Stimulated activated CD8-positive, alpha-beta memory T cell treated with anti-CD3 and anti-CD28 coated beads, Interleukin-2, amount 100 ng/mL, for 1 hour (primary cell): Measurements from ENCODE around the gene IGLON5.

Experiments used
- DNase-seq, 2 donors: peaks; one replicate each; pipeline ENCODE4 v3.0.0-alpha.2; 2020; ENCODE audit warnings: low read depth in 2 of 2

Gene IGLON5

DNA sequence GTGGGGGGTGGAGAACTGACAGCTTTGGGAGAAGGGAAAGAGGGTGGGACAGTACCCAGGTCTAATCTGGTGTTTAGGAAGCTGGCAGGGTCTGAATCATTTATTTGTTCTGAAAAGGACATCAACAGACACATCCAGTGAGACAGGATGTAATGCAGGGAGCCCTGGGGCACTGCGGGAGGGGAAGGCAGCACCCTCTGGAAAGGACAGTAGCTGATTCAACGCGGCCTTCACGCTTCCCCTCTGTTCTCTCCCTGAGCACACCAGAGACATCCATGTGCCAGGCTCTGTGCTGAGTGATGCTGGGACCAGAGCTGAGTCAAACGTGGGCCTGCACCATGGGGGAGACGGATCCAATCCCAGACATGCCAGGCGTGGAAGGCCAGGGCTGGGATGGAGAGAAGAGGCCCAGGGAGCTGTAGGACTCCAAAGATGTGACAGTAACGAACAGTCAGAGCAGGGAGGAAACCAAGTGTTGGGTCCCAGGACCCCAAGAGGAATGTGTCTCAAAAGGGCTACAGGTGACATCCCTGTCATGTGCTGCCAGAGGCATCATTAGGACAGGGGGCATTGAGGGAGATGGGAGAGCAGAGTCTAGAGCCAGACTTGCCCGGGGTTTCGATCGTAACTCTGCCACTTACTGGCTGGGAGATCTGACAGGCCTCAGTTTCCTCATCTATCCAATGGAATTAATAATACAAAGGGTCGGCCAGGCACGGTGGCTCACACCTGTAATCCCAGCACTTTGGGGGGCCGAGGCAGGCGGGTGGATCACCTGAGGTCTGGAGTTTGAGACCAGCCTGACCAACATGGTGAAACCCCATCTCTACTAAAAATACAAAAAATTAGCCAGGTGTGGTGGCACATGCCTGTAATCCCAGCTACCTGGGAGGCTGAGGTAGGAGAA, 53.0 kb downstream of the IGLON5 start:
- DNase-seq, result no peak

DNA sequence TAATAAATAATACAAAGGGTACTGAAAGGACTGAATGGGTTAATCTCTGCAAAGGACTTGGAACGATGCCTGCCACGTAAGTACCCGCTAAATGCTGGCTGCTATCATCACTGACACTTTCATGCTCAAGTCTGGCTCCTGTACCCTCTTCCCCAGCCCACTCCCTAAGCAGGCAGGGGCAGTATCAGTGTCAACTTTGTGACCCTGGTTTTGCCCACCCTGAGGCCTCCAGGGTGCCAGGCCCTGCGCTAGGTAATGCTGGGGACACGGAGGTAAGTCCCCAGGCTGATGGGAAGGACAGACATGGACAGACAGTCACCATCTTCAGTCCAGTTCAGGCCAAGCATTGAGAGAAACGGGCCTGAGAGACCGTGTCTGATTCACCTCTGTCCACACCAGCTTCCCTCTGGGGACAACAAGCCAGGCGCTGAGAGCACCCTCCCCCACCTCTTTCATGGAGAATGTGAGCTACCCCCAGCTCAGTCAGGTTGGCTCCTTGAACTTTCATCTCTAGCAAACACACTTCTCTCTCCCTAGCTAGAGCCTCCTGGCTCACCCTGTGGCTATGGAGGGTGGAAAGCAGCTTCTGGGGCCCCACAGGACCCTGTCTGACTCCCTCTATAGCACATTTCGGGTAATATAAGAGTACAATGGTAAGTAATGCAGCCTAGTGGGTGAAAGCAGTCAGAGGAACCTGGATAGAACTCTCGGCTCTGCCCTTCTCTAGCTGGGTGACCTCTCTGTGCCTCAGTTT, 53.9 kb downstream of the IGLON5 start:
- no peak for DNase-seq

DNA sequence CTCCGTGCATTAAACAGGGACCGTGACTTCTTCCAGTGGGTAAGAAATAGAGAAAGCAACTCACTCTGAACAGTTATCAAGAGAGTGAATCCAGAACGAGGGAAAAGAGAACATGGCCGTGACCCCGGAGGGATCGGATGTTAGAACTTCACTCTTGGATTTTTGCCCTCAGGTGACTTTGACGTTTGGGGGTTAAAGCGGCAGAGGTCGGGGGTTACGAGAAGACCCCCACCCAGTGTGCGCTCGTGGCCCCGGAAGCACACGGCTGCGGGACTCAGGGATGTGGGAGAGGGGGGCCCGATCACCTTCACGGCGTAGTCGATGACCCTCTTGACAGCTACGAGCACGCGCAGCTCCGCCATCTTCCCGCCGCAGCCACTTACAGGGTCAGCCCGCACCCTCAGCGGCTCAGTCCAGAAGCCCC, 54.5 kb downstream of the IGLON5 start, which contains the start of gene ETFB:
Gene ETFB, minus strand, starts transcription at position 424 of the 424 bp plus-strand sequence. Its CDS starts 62 bp downstream, at position 362.
- no peak for DNase-seq

DNA sequence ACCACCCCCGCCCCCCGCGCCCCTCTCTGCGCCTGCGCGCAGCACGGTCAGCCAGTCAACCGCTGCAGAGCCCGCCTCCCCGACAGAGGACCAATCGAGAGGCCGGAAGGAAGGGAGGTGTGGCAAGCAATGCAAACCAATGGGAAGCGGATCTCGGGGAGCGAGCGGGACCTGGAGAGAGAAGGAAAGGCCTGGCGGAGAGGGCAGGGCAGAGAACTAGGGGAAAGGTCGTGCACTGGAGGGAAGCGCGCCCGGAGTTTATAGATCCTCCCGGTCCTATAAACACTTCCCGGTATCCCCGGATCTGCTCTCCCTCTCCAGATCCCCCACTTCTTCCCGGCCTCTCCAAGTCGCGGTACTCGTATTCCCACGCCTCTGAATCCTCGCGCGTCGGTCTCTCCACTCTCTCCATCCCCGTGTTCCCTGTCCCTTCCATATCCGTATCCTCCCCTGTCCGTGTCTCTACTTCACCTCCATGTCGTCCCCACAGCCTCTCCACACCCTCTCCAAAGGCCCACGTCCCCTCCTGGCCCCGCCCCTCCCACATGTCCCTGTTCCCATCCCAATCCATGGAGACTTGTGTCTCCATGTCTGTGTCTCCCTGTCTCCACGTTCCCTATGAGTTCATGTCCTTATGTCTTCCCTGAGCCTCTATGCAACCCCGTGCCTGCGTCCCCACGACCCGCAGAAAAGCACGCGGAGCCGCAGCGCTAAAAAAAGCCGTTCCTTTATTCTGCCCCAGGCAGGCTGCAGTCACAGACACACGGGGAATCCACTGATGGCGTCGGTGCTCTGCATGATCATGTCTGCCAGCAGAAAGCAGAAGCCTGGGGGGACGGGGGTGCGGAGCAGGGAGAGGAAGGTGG, 55.2 kb downstream of the IGLON5 start:
- DNase-seq, result peak; percentile 79 to 86

DNA sequence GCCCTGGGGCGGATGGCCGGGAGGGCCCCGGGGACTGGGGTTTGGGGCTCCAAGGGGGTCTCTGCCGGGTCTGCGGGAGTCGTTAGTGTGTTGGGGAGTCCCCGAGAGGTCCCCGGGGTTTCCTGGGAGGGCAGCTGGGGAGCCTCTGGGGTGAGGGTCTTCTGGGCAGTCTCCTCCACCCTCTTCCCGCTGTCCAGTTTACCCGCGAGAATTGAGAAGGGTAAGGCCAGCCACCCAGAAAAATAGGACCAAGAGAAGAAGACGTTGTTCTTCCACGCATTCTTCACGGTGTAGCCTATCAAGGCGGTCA, 55.8 kb downstream of the IGLON5 start:
- DNase-seq, result no peak

DNA sequence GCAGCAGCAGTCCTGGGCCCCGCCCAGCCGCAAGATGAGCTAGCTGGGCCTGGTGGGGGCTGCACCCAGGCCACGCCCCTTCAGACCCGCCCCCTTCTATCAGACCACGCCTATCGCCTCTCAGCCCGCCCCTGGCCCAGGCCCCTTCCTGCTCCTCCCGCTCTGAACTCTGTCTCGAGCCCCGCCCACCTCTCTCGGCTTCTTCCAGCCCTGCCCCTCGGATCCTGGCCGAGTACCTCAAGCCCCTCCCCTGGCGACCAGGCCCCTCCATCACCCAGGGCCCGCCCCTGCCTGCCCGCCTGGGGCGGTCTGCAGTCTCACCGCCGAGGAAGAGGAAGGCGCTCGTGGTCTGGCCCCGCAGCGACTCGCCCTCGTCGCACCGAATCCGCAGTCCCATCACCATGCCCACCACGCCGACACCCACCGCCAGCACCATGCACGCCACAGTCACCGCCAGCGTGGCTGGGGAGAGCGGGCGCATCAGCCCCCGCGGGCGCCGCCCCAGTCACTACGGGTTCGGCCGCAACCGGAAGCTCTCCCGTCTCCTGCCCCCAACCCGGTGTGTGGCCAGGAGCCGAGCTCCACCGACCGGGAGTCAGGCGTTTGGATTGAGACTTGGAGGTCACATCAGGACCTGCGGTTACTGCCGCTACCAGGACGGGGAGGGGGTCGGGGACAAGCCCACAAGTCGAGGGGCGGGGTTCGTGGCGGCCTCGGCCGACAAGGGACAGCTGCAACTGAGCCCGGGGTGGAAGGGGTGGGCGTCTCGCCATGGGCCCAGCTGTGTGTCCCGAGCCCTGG, 56.3 kb downstream of the IGLON5 start:
- DNase-seq, result peak; percentile 95 to 96

DNA sequence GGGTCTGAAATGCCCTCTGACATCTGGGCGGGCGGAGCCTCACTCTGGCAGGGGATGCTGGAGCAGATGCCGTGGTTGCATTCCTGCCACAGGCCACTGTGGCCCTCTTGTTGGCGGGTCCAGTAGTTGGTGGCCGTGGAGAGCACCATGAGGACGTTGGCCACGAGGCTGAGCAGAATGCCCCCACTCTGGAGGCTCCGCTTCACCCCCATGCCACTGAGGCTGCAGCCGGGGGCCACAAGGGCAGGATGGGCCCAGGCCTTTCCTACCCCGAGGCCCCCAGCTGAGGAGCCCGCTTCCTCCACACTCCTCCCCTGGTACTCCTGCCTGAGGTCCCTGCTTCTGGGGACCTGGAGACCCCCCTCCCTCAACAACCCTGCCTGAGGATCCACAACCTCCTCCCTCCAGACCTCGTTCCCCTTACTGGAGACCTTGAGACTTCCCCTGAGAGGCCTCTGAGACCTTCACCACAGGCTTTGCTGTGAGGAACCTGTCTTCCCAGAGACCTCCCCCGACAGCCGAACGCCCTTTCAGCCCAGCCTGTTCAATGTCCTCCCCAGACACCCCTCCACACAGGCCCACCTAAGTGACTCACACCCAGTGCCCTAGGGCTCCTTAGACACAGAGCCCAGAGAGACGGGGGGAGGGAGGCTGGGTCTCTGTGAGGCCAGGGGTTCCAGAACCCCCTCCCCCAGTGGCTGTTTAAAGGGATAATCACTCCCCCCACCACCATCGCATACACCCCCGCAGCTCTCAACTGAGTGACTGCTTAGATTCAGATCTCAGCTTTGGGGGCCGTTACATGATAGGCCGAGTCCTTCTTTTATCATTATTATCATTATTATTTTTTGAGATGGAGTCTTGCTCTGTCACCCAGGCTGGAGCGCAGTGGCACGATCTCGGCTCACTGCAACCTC, 57.2 kb downstream of the IGLON5 start, which contains the start of gene CLDND2:
Gene CLDND2, minus strand, starts transcription at position 638 of the 917 bp plus-strand sequence. Its CDS starts 426 bp downstream, at position 212.
- DNase-seq, result no peak

DNA sequence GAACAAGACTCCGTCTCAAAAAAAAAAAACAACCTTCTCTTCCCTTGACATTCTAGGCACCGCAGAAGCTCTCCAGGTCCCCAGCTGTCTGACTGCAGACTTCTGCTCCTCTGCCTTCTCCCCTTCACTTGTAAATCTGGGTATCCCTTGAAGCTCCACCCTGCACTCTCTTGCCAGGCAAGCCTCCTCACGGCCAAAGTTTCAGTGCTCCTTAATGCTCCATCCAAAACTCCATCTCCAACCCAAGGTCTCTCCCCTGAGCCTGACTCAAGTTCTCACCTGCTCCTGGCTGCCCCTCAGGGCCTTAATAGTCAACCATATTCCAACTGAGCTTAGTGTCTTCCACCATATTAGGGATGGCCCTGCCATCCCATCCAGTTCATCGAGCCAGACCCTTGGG, 58.8 kb downstream of the IGLON5 start:
- no peak for DNase-seq

DNA sequence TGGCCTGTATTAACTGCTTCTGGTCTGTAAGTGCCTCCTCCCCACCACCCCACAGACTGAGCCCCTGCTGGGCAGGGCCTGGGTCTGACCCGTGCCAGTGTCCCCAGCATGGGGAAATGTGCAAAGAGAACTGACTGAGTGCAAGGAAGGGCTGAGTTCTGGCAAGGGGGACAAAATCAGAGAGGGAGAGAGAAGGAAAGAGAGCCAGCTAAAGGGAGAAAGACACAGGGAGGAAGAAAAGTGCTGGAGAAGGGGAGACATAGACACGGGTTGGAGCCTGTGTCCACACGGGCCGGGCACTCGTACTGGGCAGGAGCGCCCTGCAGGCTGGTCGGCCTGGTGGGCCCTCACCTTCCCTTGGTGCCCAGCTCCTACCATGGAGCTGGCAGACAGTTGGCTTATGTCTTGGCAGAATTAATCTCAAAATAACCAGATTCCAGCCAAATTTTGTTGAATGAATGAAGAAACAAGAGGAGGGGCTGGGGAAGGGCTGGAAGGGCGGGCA, 59.8 kb downstream of the IGLON5 start:
- no peak for DNase-seq

DNA sequence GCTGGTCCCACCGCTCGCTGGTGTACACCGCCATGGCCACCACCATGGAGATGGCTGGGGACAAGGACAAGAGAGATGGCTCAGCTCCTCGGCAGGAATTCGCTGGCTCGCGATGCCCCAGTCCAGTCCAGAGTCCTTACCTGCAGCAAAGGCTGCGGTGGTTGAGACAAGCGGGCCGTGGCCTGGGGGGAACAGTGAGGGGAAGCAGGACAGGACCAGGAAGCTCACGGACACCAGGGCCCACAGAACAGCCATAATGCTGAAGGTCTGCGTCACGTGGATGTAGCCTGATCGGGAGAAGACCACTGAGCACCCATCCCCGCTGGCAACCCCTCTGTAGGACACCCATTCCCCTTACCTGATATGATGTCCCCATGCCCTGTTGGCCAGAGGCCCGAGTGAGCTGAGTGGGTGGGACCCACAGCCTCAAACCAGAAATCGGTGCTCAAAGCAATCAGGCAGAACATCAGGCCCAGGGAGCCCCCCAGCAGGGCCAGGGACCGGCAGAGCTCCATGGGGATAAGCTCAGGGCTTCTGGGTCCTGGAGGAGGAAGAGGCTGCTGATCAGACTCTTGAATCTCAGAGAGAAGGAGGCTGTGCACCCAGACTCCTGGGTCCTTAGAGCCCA, 60.7 kb downstream of the IGLON5 start:
- no peak for DNase-seq

DNA sequence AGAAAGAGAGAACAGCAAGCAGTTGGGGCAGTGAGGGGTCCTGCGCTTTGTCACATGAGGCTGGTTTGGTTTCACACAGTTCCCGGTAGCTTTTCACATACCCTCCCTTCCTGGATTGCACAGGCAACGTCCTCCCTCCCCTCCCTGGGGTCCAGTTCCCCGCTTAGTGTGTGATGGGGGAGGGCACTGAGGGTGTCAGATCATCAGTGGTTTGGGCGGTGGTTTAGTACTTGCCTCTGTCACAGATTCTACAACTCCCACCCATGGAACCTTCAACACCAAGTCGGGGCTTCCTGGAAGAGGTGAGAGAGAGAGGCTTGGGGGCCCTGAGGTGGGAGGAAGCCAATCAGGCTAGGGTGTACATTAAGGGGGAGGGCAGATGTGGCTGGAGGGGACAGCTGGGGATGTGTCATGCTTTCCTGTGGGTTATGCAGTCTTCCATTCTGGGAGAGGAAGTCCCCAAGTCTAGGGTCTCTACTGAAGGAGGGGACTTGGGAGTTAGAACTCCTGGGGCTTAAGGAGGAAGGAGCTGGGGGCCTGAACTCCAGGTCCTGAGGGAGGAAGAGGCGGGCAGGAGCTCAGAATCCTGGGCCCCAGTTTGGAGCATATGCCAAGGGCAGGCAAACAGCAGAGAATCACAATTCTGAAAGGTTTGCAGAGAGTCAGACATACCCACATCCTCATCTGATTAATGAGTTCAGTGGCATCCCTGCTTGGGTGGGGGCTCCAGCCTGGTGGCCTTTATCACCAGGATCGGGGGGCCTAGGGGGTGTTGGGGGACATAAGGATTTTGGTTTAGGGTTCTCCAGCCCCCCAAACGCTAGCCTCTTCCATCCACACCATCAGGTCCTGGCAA, 61.4 kb downstream of the IGLON5 start, which contains the start of gene NKG7:
Gene NKG7, minus strand, starts transcription at position 6 of the 856 bp plus-strand sequence. CDS start 119 bp downstream, outside the sequence.
- DNase-seq, result peak; percentile 66

DNA sequence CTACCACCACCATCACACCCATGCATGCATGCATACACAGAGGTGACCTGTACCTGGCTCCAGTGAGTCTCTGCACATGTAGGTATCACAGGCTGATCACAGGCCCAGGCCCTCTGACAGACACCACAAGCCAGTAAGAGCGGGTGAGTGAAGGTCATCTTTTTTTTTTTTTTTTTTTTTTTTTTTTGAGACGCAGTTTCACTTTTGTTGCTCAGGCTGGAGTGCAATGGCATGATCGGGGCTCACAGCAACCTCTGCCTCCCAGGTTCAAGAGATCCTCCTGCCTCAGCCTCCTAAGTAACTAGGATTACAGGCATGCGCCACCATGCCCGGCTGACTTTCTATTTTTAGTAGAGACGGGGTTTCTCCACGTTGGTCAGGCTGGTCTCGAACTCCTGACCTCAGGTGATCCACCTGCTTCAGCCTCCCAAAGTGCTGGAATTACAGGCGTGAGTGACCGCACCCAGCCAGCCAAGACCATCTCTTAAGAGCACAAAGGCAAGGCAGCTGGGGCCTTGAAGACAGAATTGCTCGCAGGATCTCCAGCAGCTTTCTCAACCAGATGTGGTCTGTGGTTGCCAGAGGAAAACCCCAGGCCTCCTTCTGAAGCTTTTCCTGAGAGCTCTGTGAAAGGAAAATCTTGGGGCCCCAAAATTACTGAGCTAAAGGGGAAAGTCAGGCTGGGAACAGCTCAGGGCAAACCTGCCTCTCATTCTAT, 64.2 kb downstream of the IGLON5 start:
- DNase-seq, result no peak

DNA sequence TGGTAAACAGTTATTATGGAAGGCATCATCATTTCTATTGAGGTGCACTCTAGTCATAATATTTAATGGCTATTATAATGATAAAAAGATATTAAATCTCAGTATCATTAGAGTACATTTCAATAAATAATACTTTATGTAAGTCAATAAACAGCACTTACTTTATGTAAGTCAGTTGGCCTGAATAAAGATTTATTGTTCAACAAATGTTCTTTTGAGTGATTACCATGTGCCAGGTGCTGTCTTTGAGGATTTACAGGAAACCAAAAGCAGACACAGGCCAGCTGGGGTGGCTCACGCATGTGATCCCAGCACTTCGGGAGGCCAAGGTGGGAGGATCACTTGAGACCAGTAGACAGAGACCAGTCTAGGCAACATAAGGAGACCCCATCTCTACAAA, 66.0 kb downstream of the IGLON5 start:
- DNase-seq, result no peak

DNA sequence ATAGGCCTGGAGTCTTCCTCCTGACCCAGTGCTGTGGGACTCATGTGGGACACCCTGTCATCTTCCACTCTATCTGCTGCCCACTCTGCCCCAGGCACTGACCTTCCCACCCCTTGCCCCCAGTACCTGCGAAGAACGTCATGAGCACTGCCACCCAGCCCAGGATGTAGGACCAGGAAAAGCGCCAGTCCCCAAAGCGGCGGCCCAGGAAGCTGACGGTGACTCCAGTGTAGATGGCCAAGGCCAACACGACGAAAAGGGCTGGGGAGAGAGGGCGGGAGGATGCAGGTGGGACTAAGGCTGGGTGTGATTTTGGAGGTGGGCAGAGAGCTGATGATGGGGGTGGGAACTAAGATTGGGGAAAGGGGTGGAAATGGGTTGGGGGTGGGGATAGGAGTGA, 68.9 kb downstream of the IGLON5 start:
- no peak for DNase-seq
